ENCODE measurements around the gene BTN3A1.
"Not testable (repeated sequence)": the region's sequence is repeated elsewhere in the genome, so short reads cannot be mapped to it uniquely, and the experiment has no call there.

BTN3A1 gene

GRCh38 chr6:26415791-26416190, 13.7 kb downstream of the BTN3A1 start:
- no peak for DNase-seq

- DNase-seq, result no peak
These were observed 14.2 kb downstream of the BTN3A1 start for GRCh38 chr6:26416288-26416687.

- not testable (repeated sequence) for DNase-seq
These were observed 16.0 kb downstream of the BTN3A1 start for GRCh38 chr6:26418077-26418476.

- not testable (repeated sequence) for DNase-seq
These were observed 16.7 kb downstream of the BTN3A1 start for GRCh38 chr6:26418795-26419194.

- DNase-seq, result no peak
These were observed 18.7 kb downstream of the BTN3A1 start for GRCh38 chr6:26420688-26421171.

- peak; percentile 72 for DNase-seq
These were observed 19.4 kb downstream of the BTN3A1 start for GRCh38 chr6:26421259-26422144.

- no peak for DNase-seq
These were observed 20.3 kb downstream of the BTN3A1 start for GRCh38 chr6:26422329-26422728.

GRCh38 chr6:26426691-26427450, 24.8 kb downstream of the BTN3A1 start:
- DNase-seq, result no peak

GRCh38 chr6:26427451-26427809, 25.4 kb downstream of the BTN3A1 start:
- no peak for DNase-seq

GRCh38 chr6:26428206-26428605, 26.1 kb downstream of the BTN3A1 start:
- no peak for DNase-seq

- no peak for DNase-seq
These were observed 28.7 kb downstream of the BTN3A1 start for GRCh38 chr6:26430787-26431186.

GRCh38 chr6:26431258-26432172, 29.4 kb downstream of the BTN3A1 start:
- DNase-seq, result no peak

GRCh38 chr6:26432627-26433201, 30.6 kb downstream of the BTN3A1 start:
- DNase-seq, result no peak

- DNase-seq, result not testable (repeated sequence)
These were observed 31.6 kb downstream of the BTN3A1 start for GRCh38 chr6:26433680-26434079.

GRCh38 chr6:26436018-26436417, 33.9 kb downstream of the BTN3A1 start:
- DNase-seq, result no peak

- DNase-seq, result no peak
These were observed 35.5 kb downstream of the BTN3A1 start for GRCh38 chr6:26437550-26437949.

GRCh38 chr6:26438000-26438399, 35.9 kb downstream of the BTN3A1 start:
- DNase-seq, result no peak

- no peak for DNase-seq
These were observed 37.4 kb downstream of the BTN3A1 start for GRCh38 chr6:26439151-26440125.

GRCh38 chr6:26440977-26441358, 38.9 kb downstream of the BTN3A1 start:
- DNase-seq, result no peak

- no peak for DNase-seq
These were observed 39.9 kb downstream of the BTN3A1 start for GRCh38 chr6:26441977-26442376.
